HG03354 (cell line): ENCODE results near the gene HSPD1.
A peak's percentile ranks its signal among the peaks of the same experiment; 100 is the strongest.

ENCODE experiments used
- ATAC-seq: cut with Tn5 transposase; IDR thresholded peaks from one replicate; pipeline ENCODE4 v1.9.1; 2021; ENCODE audit warnings: mild to moderate bottlenecking; ENCODE audit not compliant: unreplicated experiment, poor library complexity, severe bottlenecking

Gene HSPD1

GRCh38 chr2:197499594-197500502 lies at the start of gene HSPD1, which contains the start of gene HSPE1:
HSPD1 (minus strand) TSS chr2:197499840; CDS start chr2:197498848, 992 bp downstream.
HSPE1 (plus strand) TSS chr2:197500379; CDS start chr2:197500437, 58 bp downstream.
- ATAC-seq: peak; percentile 83

DNA sequence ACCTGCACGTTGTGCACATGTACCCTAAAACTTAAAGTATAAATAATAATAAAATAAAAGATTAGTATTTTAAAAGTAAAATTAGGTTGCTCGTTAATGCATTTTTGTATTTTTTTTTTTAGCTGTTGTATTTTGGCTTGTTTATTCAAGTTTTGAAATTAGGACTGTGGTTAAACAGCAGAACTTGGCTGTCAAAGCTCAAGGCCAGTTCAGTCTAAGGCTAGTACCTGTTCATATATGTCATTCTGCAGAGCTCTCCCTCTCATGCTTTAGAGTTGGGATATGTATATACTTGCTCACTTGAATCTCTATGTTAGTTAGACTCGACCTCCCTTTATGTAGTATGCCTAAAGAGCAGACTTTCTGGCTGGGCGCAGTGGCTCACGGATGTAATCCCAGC lies 48.9 kb upstream of the HSPD1 start:
- no peak for ATAC-seq

DNA sequence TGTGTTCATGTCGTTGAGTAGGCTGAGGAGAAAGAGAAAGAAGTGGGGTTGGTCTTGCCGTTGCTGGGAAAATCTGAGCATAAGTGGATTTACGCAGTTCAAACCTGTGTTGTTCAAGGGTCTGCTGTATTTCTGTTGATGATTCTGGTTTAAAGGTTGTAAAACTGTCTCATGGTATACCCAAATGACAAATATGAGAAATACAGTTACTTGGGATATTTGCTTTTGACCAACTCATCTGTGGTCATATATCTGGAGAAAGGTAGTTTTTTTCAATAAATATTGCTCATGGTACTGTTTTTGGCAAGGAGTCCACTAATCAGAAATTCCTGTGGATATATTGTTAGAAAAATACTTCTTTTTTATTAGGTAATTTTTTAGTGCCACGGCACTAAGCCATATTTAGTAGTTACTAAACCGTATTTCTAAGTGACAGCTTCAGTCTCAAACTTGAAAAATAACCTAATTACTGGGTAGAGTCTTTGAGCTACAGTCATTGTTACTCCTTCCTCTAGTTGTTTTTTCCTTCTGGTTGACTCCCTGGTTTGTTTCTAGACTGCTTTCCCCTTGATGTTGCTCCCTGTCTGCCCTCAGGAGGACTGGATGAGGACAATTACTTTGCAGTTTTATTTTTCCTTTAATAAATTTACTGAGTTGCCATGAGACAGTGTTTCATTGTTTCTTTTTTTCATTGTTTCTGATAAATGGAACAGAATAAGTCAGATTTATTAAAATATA lies 47.7 kb upstream of the HSPD1 start:
- no peak for ATAC-seq

- ATAC-seq: no peak
Observed at GRCh38 chr2:197543206-197543605, 43.6 kb upstream of the HSPD1 start.

DNA sequence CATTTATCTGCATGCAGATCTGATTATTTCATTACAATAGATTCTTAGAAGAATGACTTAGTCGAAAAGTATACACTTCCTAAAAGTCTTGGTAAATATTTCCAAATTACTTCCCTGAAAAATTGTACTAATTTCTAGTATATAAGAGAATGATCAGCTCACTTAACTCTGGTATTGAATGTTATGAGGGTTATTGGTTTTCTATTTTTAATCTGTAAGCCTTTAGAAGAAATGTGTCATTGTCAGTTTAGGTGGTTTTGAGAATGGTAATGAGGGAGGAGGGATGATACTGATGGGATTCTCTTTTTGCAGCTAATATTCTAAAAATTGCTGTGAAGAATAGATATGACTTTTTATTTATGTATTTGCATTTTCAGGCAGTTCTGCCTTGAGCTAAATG lies 40.1 kb upstream of the HSPD1 start:
- no peak for ATAC-seq

DNA sequence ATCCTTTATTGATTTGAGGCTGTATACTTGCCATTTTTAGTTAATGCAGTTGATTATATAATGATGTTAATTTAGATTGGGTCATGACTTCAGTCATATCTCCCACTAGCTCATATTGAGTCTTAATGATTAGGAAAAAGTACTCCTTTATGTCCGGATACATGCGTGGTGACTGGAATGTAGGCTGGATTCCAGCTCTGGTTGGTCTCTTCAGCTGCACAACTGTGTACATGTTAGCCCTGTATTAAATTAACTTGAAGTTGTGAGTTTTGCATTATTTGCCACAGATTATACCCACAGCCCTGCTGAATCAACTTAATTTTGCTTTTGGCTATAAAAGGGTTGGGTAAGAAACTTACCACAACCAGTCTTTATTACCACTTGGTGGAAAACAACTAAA lies 38.8 kb upstream of the HSPD1 start:
- ATAC-seq: no peak

GRCh38 chr2:197517150-197517549 lies 17.5 kb upstream of the HSPD1 start:
- ATAC-seq: no peak

GRCh38 chr2:197516393-197516761 lies 16.7 kb upstream of the HSPD1 start:
- ATAC-seq: peak; percentile 19

GRCh38 chr2:197515739-197516392 lies 16.2 kb upstream of the HSPD1 start, which contains the start of gene MOB4:
MOB4 (plus strand) TSS chr2:197516066; CDS start chr2:197516087, 21 bp downstream.
- peak; percentile 95 for ATAC-seq

DNA sequence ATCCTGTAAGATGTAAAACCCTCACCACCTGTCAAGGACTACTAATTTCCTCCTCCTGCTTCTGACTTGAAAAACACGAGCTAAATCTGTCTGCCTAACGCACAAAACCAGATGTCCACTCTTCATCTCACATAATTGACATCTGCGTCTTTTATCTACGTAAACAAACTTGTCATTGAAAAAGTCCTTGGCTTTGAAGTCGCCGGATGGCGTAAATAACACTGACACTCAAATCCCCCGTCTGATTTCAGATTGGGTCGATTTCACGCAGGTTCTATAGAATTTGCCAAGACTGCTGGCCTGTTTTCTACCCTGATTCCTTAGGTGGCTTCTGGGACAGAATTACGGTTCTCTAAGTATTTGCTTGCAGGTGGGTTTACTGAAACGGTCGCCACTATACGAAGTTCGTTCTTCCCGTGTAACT lies 15.7 kb upstream of the HSPD1 start:
- ATAC-seq: no peak

- no peak for ATAC-seq
Observed at GRCh38 chr2:197514754-197515153, 15.1 kb upstream of the HSPD1 start.

GRCh38 chr2:197513915-197514314 lies 14.3 kb upstream of the HSPD1 start:
- no peak for ATAC-seq

DNA sequence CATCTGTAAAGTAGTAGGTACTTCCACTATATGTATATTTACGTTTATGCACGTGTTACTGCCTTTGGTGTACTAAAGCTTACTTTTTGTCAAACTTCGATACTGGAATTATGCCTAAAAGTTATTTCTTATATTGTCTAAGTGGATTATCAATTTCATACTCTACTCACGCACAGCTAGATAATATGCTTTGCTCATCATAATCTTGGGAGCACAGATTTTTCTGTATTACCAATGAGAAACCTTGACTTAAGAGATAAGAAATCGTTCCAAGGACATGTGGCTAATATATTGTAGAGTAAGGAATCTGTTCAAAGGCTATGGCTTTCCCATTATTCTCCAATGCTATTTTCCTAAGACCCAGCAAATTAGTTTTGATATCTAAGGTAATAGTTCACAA lies 7.0 kb upstream of the HSPD1 start:
- ATAC-seq: no peak

- no peak for ATAC-seq
Observed at GRCh38 chr2:197504512-197504911, 4.9 kb upstream of the HSPD1 start.

DNA sequence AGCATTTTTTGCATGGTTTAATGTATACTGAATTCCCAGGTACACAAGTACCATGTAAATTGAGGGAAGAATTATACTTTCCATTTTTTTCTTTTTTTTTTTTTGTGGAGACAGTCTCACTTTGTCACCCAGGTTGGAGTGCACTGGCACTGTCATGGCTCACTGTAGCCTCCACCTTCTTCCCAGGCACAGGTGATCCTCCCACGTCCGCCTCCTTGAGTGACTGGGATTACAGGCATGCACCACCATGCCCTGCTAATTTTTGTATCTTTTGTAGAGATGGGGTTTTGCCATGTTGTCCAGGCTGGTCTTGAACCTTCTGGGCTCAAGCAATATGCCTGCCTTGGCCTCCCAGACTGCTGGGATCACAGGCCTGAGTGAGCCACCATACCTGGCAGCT lies 4.4 kb upstream of the HSPD1 start:
- no peak for ATAC-seq

GRCh38 chr2:197502685-197503084 lies 3.0 kb upstream of the HSPD1 start:
- no peak for ATAC-seq

DNA sequence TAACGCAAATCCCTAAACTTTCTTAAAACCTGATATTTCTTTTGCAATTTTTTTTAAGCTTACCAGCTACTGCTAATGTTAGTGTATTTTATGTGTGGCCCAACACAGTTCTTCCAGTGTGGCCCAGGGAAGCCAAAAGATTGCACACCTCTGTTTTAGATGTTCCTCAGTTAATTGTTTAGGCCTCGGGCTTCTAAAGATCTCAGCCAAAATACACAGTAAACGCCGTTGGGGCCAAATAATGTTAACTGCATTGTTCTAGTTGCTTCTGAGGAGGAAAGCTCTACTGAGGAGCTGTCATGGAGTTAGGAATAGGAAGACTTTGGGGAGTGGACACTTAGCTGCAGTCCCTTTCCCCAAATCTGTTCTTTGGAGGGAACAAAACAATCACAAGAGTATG lies 2.6 kb upstream of the HSPD1 start:
- no peak for ATAC-seq

DNA sequence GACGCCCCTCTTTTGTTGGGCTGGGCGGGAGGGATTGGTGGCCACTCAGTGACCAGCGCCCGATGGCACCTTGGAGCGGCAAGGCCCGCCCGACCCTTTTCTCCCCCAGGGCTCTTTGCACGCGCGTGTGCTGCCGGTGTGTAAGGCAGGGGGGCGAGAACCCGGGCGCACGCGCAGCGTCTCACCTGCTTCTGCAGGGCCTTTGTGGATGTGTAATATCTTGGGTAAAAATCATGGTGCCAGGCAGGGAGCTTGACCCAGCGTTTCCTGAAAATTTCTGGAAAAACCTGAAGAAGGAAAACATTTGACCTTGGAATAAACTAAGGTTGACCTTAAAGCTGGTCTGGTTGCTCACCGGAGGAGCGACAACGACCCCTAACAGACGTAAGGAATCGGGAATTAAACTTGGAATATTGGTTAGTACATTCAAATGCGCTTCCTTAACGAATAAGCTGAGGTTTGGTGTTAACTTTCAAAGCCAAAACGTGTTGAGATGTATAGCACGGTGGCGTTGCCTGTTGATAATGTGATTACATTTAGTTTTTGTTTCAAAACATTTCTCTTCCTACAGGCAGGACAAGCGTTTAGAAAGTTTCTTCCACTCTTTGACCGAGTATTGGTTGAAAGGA lies 977 bp upstream of the HSPD1 start:
- ATAC-seq: peak; percentile 6

DNA sequence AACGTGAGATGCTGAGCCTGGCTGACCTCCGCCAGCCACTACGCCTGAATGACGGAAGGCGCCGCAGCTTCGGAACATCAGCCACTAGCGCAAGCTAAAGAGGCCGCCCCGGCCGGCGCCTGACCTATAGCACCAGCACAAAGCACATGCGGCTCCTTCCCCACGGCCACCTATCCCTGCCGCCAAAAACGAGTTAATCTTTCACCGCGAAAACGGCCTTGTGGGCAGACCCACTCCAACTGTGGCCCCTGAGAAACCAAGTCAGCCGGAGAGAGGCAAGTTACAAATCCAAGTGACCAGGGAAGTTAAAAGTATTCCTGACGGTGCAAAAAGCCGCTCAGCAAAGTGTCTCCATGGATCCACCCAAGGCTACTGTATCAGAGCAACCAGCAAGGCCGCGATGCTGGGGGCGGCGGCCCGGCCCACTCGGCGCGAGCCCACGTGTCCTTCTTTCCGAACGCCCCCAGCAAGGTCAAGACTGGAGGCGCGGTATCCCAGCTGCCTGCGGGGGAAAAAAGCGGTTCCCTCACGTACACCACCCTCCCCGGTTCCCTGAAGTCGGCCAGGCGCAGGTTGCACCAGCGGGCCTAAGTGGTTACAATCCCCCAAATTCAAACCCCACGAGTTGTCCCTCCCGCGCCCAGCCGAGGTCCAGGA lies 575 bp downstream of the HSPD1 start:
- ATAC-seq: peak; percentile 34
